ENCODE results near the gene EDAR.
A peak's percentile ranks its signal among the peaks of the same experiment; 100 is the strongest.

The EDAR gene

GRCh38 chr2:108938077-108938710, 50.8 kb downstream of the EDAR start:
- DNase-seq, result no peak

GRCh38 chr2:108937367-108938017, 51.5 kb downstream of the EDAR start:
- DNase-seq, result no peak

GRCh38 chr2:108936866-108937265, 52.2 kb downstream of the EDAR start:
- DNase-seq, result no peak

- no peak for DNase-seq
Measured at GRCh38 chr2:108936076-108936864, 52.8 kb downstream of the EDAR start.

GRCh38 chr2:108935271-108935741, 53.7 kb downstream of the EDAR start:
- DNase-seq, result no peak

GRCh38 chr2:108934583-108935245, 54.3 kb downstream of the EDAR start:
- no peak for DNase-seq

- DNase-seq, result no peak
Measured at GRCh38 chr2:108934151-108934550, 54.9 kb downstream of the EDAR start.

GRCh38 chr2:108933691-108934117, 55.3 kb downstream of the EDAR start:
- DNase-seq, result no peak

- DNase-seq, result no peak
Measured at GRCh38 chr2:108932736-108933332, 56.2 kb downstream of the EDAR start.

- DNase-seq, result no peak
Measured at GRCh38 chr2:108931372-108931771, 57.6 kb downstream of the EDAR start.

GRCh38 chr2:108929807-108930425, 59.1 kb downstream of the EDAR start:
- DNase-seq, result no peak

GRCh38 chr2:108928660-108929377, 60.2 kb downstream of the EDAR start:
- no peak for DNase-seq

- peak; percentile 63 for DNase-seq
Measured at GRCh38 chr2:108927936-108928659, 60.9 kb downstream of the EDAR start.

GRCh38 chr2:108927405-108927804, 61.6 kb downstream of the EDAR start:
- no peak for DNase-seq

- peak; percentile 20 for DNase-seq
Measured at GRCh38 chr2:108926561-108927380, 62.2 kb downstream of the EDAR start.

GRCh38 chr2:108925735-108926134, 63.3 kb downstream of the EDAR start:
- peak; percentile 0 for DNase-seq

- DNase-seq, result peak; percentile 23
Measured at GRCh38 chr2:108925286-108925685, 63.7 kb downstream of the EDAR start.

GRCh38 chr2:108924580-108925251, 64.3 kb downstream of the EDAR start:
- DNase-seq, result peak; percentile 12

All from right forelimb (tissue), 1 donor.